Lung (tissue), 12 donors: ENCODE data around the gene SLC46A1. TPM values are rescaled to one million over a fixed set of nuclear protein-coding genes. Genes with fewer than 3 reads are reported as not detected.

Experiments used
- ATAC-seq: fragments of 200-7000 bp; cut with Tn5 transposase; one replicate; pipeline ENCODE4 v1.9.1; 2020; ENCODE audit warnings: moderate number of reproducible peaks; ENCODE audit not compliant: insufficient read depth, low FRiP score
- DNase-seq, 3 donors: peaks; one replicate each; pipeline ENCODE4 v3.0.0-alpha.2; 2013 to 2017
- H3K27ac ChIP-seq, 2 donors: one replicate each; pipeline ENCODE4 v1.5.1; 2013; ENCODE audit warnings: mild to moderate bottlenecking in 2 of 2, moderate library complexity in 2 of 2, control low read depth in 1 of 2, inconsistent platforms in 1 of 2, low read depth in 1 of 2, low read length in 1 of 2
- H3K27me3 ChIP-seq, 3 donors: one replicate each; pipeline ENCODE4 v1.5.1; 2013; ENCODE audit warnings: low read length in 2 of 3; ENCODE audit not compliant: control insufficient read depth in 3 of 3, insufficient read depth in 3 of 3
- H3K36me3 ChIP-seq, 4 donors: one replicate each; pipeline ENCODE4 v1.5.1; 2013; ENCODE audit warnings: low read length in 4 of 4, mild to moderate bottlenecking in 1 of 4, moderate library complexity in 1 of 4; ENCODE audit not compliant: control insufficient read depth in 4 of 4, insufficient read depth in 4 of 4
- H3K4me1 ChIP-seq, 5 donors: one replicate each; pipeline ENCODE4 v1.5.1; 2013; ENCODE audit warnings: low read length in 5 of 5, mild to moderate bottlenecking in 2 of 5, moderate library complexity in 1 of 5; ENCODE audit not compliant: control insufficient read depth in 5 of 5, insufficient read depth in 5 of 5
- H3K4me3 ChIP-seq: one replicate; pipeline ENCODE4 v1.5.1; 2013; ENCODE audit warnings: mild to moderate bottlenecking, control low read depth, moderate library complexity
- H3K9ac ChIP-seq, 2 donors: one replicate each; pipeline ENCODE4 v1.5.1; 2013; ENCODE audit warnings: low read length in 2 of 2, control low read depth in 1 of 2; ENCODE audit not compliant: insufficient read depth in 1 of 2
- H3K9me3 ChIP-seq, 4 donors: one replicate each; pipeline ENCODE4 v1.5.1; 2013; ENCODE audit warnings: low read length in 3 of 4, mild to moderate bottlenecking in 1 of 4, moderate library complexity in 1 of 4; ENCODE audit not compliant: control insufficient read depth in 4 of 4, insufficient read depth in 3 of 4
- CTCF ChIP-seq: IDR thresholded peaks from 2 replicates; pipeline ENCODE4 v1.5.1; 2012; ENCODE audit warnings: mild to moderate bottlenecking; ENCODE audit errors: control extremely low read depth, extremely low read depth
- WGBS, 2 donors: extraction: QIAGEN DNeasy Blood & Tissue Kit; methylation state at CpG; one replicate each; pipeline ENCODE4 v1.1.7; 2013; 5-methylcytosine and 5-hydroxymethylcytosine counted together
- polyA plus RNA-seq, 2 donors: library from polyadenylated mRNA; stranded (reverse); fragments of 200-250 nt; gene quantifications; one replicate each; pipeline ENCODE4 v1.2.1, GENCODE V29; 2013
- total RNA-seq, 2 donors: library from RNA; depleted of rRNA in 1 of 2; stranded (reverse); fragments of >200 nt in 1 of 2; gene quantifications; one replicate each; pipeline ENCODE4 v1.2.1, GENCODE V29; 2014 to 2021
- donor health status: control.
- donor health status: control.
- donor health status: Bipolar disorder and iron deficiency.
- donor health status: healthy.
- donor health status: DM: yes; HTN: yes; CAD: no.

SLC46A1 gene
- total and polyA plus RNA-seq, 4 donors: 4.6 to 23.8 (median 9.4) TPM

GRCh38 chr17:28404812-28405570 lies 1.0 kb downstream of the SLC46A1 start:
- Histone ChIP-seq H3K9ac (peak overlapping the region; percentile 36 to 39), H3K27ac (no peak overlapping the region), H3K4me3 (peak overlapping the region; percentile 64), H3K4me1 (peaks cover 0 to 8% (median 3%) of the 10 kb centered on the region in 5 donors), H3K27me3 (peaks cover 0 to 2% (median 0%) of the 10 kb centered on the region in 3 donors), H3K9me3 (peaks cover 0 to 2% (median 0%) of the 10 kb centered on the region in 4 donors), H3K36me3 (peaks cover 0 to 5% (median 2%) of the 10 kb centered on the region in 4 donors)
- WGBS, 2 donors: 65 to 81% methylated on average over 33 of the region's 33 CpGs
- DNase-seq: no peak
- no peak for TF ChIP-seq CTCF
- ATAC-seq: no peak

GRCh38 chr17:28404461-28404811 lies 1.6 kb downstream of the SLC46A1 start:
- Histone ChIP-seq H3K4me3 (no peak overlapping the region), H3K9ac (no peak overlapping the region), H3K36me3 (peaks cover 0 to 5% (median 2%) of the 10 kb centered on the region in 4 donors), H3K4me1 (peaks cover 0 to 8% (median 3%) of the 10 kb centered on the region in 5 donors), H3K27me3 (no peaks in the 10 kb centered on the region), H3K9me3 (peaks cover 0 to 2% (median 0%) of the 10 kb centered on the region in 4 donors), H3K27ac (no peak overlapping the region)
- DNase-seq (no peak), ATAC-seq (no peak)
- 92 to 97% methylated on average over 5 of the region's 5 CpGs for WGBS, 2 donors
- no peak for TF ChIP-seq CTCF

- Histone ChIP-seq H3K9ac (no peak overlapping the region), H3K9me3 (peaks cover 0 to 2% (median 0%) of the 10 kb centered on the region in 4 donors), H3K36me3 (peaks cover 0 to 6% (median 3%) of the 10 kb centered on the region in 4 donors), H3K27me3 (no peaks in the 10 kb centered on the region), H3K27ac (no peak overlapping the region), H3K4me1 (peaks cover 0 to 8% (median 3%) of the 10 kb centered on the region in 5 donors), H3K4me3 (no peak overlapping the region)
- DNase-seq (no peak), ATAC-seq (no peak)
- WGBS, 2 donors: 41 to 71% methylated on average over 2 of the region's 2 CpGs
- TF ChIP-seq CTCF: no peak
Measured at GRCh38 chr17:28404007-28404406, 2.0 kb downstream of the SLC46A1 start.

GRCh38 chr17:28402844-28403243 lies 3.2 kb downstream of the SLC46A1 start:
- H3K36me3 ChIP-seq: peaks cover 0 to 8% (median 6%) of the 10 kb centered on the region in 4 donors
- 89 to 93% methylated on average over 6 of the region's 6 CpGs for WGBS, 2 donors
- no peak overlapping the region for H3K4me3 ChIP-seq
- H3K9me3 ChIP-seq: no peaks in the 10 kb centered on the region
- ATAC-seq (no peak), DNase-seq (no peak)
- peaks cover 0 to 8% (median 3%) of the 10 kb centered on the region in 5 donors for H3K4me1 ChIP-seq
- no peak overlapping the region for H3K27ac ChIP-seq
- TF ChIP-seq CTCF: no peak
- no peaks in the 10 kb centered on the region for H3K27me3 ChIP-seq
- H3K9ac ChIP-seq: no peak overlapping the region
